HG03025 (cell line): ENCODE data around the gene MAML3.

Experiments
- ATAC-seq: cut with Tn5 transposase; IDR thresholded peaks from one replicate; pipeline ENCODE4 v1.9.1; 2021; ENCODE audit warnings: mild to moderate bottlenecking, moderate library complexity; ENCODE audit not compliant: unreplicated experiment, low FRiP score

The MAML3 gene

GRCh38 chr4:139942241-139942640, 211.7 kb downstream of the MAML3 start:
- ATAC-seq, result no peak

DNA sequence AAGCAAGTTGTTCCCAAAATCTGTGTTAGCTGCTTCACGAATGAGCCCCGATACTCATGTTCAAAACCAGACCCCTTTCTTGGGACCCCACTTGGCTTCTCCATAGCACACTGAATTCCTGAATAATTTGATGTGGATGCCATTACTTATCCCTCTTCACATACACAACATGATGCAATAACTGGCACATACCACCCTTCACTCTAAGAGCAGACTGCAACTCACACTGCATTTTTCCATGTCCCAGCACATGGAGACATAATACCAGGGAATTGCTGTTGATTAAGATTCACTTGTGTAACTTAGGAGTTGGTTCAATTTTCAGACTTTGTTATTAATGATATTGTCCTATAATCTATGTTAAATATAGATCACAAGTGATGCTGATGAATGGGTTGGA, 213.4 kb downstream of the MAML3 start:
- ATAC-seq, result no peak

DNA sequence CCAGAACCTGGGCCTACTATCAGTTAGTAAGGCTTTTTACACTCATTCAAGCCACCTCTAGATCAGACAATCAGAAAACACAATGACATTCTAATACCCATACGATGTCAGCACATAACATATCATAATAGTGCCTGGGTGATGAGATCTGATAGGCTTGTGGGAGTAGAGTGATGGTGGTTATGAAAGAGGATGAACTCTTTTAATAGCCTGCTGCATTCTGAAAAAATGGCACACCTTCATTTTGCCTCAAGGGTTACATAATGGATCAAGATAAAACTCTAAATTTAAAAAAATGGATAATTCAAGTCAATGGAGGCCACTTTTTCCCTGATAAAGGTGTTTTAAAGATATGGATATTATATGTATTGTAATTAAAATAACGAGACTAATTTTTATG, 215.6 kb downstream of the MAML3 start:
- no peak for ATAC-seq

DNA sequence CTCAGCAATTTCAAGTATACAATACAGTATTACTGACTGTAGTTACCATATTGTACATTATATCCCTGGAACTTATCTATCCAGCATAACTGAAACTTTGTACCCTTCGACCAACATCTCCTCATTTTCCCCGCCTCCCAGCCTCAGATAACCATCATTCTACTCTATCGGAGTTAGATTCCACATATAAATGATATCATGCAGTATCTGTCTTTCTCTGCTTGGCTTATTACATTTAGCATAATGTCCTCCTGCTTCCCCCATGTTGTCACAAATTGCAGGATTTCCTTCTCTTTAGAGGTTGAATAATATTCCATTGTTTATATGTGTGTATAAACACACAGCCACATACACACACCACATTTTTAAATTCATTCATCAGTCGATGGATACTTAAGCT, 218.1 kb downstream of the MAML3 start:
- ATAC-seq, result no peak

GRCh38 chr4:139934708-139935195, 219.2 kb downstream of the MAML3 start:
- no peak for ATAC-seq

DNA sequence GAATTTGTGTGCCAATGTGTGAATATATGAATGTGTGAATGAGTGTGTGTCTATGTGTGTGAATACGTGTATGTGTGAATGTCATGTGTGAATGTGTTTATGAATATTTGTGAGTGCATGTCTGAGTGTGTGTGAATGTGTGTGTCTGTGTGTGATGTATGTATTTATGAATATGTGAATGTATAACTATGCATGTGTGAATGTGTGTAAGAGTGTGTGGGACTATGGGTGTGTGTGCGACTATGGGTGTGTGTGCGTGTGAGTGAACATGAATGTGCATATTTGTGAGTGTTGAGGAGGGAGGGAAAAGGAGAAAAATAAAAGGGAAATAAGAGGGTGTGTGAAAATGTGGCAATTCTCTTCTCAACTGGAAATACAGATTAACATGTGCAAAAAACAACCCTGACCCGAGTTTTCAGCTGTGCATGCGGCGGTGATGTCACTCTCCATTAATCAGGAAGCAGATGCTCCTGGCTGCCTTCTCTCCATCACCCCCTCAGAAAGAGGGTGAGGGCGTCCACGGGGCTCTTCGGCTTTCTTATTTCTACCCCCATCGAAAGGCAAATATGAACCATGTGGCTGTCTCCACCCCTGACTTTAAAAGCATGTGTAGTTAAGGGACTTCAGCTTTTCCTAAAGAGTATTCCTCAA, 219.8 kb downstream of the MAML3 start:
- ATAC-seq, result no peak

DNA sequence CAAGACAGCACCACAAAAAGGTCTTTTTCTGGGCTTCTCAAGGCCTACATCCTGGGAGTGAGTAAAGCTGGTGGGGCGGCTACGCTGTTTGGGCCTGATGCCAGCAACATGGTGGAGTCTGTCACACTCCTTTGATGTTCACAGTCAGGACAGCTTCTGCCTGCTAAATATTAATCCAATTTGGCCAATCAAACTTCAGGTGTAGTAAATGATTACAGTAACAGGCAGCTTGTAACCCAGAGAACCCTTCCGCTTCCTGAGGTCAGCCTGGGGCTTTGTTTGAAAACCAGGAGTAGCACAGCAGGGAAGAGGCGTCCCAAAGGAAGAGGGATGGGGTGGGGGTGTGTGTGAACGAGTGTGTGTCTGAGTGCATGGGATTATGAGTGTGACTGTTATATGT, 220.4 kb downstream of the MAML3 start:
- no peak for ATAC-seq

DNA sequence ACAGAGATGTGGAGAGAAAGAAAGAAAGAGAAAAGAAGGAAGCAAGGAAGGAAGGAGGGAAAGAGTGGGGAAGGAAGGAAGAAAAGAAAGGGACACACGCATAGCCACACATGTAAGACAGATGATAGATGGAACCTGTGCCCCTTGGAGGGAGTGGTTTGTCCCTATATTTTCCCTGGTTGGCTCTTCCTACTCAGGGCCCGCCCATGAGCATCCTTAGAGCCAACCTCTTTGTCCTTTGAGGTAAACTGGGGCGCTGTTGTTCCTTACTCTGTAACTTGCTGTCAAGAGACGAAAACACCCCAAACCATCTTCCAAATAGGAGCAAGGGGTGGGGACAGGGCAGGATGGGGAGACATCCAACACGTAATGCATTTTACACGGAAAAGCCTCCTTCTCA, 220.9 kb downstream of the MAML3 start:
- ATAC-seq, result no peak

GRCh38 chr4:139924782-139925181, 229.2 kb downstream of the MAML3 start:
- no peak for ATAC-seq

GRCh38 chr4:139922406-139923024, 231.5 kb downstream of the MAML3 start:
- ATAC-seq, result no peak

- no peak for ATAC-seq
These were observed 232.4 kb downstream of the MAML3 start for GRCh38 chr4:139921429-139922184.

GRCh38 chr4:139920486-139921002, 233.4 kb downstream of the MAML3 start:
- ATAC-seq, result no peak

- ATAC-seq, result no peak
These were observed 234.5 kb downstream of the MAML3 start for GRCh38 chr4:139919521-139919920.

DNA sequence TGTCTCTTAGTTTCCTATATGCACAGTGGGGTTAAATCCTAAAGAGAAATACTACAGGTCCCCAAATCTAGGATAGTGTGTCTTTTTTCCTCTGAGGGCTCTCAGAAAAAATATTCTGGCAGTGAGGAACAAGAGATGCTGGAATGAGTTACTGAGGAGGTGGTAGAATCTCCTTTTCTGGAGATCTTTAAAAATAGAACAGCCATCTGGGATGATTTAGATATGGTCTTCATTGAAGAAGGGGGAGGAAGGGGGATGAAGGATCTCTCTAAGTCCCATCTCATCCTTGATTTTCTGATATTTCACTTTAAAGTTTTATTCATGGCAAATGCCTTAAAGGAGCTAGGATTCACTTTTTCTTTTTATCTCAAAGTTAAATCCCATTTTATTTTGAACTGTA, 235.0 kb downstream of the MAML3 start:
- no peak for ATAC-seq

DNA sequence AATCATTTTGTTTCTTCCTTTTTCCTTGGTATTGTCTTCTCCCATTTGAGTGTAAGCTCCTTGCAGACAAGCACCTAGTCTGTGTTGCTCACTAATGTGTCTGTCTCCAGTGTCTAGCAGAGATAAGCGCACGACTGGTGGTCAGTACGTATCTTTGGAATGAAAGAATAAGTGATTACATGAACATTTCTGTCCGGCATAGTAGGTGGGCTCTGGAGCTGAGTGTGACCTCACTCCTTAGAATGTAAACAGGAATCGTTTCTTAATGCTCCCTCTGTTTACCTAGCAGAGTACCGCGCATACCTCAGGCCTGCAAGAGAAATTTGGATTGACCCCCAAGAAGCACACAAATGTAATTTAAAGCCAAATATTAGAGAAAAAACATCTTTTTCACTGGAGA, 235.4 kb downstream of the MAML3 start:
- ATAC-seq, result no peak

DNA sequence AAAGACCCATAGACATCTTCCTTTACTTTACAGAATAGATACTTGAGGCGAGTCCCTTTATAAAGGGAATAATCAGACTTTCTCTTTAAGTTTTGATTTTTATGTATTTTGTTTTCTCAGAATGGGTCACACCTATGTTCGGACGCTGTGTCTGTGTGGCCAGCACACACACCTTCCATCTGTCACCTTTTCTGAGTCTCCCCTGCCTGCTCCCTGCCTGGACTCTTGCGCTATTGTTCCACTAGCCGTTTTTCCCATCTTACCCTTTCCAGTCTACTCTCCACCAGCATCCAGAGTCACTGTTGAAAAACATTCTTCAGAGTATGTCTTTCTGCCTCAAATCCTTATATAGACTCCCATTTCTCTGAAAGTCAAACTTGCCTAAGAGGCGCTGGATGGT, 236.1 kb downstream of the MAML3 start:
- ATAC-seq, result no peak

GRCh38 chr4:139916041-139916440, 237.9 kb downstream of the MAML3 start:
- ATAC-seq, result no peak

DNA sequence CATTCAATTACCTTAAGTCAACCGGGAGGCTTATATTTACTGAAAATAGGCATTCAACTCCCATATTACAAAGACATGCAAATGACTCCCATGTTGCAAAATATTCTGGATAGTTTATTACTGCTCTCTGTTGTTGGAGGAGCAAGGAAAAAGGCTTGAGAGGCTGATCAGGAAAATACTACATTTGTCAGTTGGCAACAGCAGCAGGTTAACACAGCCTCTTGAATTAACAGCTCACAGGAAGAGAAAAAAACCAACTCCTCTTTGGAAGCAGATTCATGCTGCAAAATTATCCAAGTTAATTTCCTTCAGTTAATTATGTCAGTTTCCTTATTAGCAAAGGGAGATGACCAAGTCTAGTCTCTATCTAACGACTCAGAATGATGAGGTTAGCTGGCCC, 238.9 kb downstream of the MAML3 start:
- no peak for ATAC-seq

DNA sequence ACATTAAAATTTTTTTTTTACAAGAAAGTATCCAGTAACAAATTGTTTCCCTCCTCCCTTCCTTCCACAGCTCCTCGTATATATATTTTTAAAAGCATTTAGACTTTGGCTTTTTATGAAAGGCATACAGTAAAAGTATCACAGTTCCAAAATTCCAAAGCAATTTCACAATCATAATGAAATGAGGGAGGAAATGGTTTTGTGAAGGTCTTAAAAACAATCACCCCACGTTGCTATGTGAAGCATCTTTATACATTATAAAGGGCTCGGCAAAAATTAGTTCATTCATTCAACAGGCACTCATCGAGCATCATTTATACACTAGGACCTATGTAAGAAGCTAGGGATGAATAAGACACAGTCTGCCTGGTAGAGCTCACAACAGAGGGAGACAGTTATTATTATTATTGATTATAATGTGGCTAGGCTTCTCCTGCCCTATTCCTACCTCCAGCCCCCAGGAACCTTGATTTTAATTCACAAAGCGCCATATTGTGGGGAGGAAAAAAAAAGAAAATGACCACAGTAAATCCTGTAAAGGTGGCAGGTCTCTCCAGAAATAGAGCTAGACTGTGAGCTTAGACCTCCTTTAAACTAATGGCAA, 239.9 kb downstream of the MAML3 start:
- no peak for ATAC-seq

- no peak for ATAC-seq
These were observed 240.5 kb downstream of the MAML3 start for GRCh38 chr4:139913398-139913990.

- ATAC-seq, result no peak
These were observed 241.5 kb downstream of the MAML3 start for GRCh38 chr4:139912445-139912844.
